GM18520 (cell line): ENCODE data around the gene NDUFC2.
"Not testable (repeated sequence)": the region's sequence is repeated elsewhere in the genome, so short reads cannot be mapped to it uniquely, and the experiment has no call there.

Experiments used
- ATAC-seq: cut with Tn5 transposase; IDR thresholded peaks from one replicate; pipeline ENCODE4 v1.9.1; 2021; ENCODE audit not compliant: unreplicated experiment

NDUFC2 gene

DNA sequence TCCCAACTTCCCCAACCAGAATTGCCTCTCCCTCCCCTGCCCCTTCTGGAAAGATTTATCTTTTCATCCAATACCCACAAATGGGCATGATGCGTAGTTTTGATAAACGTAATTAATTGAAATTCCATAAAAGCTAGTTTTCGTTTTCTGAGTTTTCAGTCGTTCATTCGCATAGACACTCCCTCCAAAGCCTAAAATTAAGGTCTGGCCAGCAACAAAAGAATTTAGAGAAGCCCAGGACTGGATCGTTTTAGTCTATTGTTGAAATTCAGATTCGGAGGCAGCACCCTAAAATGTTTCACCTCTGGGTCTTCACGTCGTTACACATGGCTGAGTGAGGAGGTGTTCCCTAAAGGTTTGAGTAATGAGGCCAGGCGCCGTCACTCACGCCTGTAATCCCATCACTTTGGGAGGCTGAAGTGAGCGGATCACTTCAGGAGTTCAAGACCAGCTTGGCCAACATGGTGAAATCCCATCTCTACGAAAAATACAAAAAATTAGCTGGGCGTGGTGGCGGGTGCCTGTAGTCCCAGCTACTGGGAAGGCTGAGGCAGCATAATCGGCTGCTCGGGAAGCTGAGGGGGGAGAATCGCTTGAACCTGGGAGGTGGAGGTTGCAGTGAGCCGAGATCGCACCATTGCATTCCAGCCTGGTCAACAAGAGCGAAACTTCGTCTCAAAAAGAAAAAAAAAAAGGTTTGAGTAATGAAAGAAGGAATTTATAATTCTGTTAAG is 589 bp upstream of the NDUFC2 start:
- ATAC-seq, result no peak

- ATAC-seq, result no peak
Observed at GRCh38 chr11:78078218-78079167, 1.2 kb downstream of the NDUFC2 start.

- ATAC-seq, result not testable (repeated sequence)
Observed at GRCh38 chr11:78077592-78077991, 2.1 kb downstream of the NDUFC2 start.

- no peak for ATAC-seq
Observed at GRCh38 chr11:78076733-78077403, 2.8 kb downstream of the NDUFC2 start.

GRCh38 chr11:78074756-78075155 is 4.9 kb downstream of the NDUFC2 start:
- no peak for ATAC-seq

DNA sequence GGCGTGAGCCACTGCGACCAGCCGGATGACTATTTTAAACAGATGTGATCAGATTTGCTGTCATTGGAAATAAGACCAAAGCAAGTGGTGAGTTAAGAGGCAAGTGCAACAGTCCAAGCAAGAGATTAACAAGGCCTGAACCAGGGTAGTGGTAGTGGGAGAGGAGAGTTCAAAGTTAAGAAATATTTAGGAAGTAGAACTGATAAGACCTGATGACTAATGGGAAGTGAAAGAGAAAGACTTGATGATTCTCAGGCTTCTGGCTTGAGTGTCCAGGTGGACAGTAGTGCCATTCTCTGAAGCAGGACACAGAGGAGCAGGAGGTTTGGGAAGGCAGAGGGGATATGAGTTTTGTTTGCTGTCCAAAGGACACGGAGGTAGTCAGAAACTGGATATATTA is 7.2 kb downstream of the NDUFC2 start:
- ATAC-seq, result no peak

DNA sequence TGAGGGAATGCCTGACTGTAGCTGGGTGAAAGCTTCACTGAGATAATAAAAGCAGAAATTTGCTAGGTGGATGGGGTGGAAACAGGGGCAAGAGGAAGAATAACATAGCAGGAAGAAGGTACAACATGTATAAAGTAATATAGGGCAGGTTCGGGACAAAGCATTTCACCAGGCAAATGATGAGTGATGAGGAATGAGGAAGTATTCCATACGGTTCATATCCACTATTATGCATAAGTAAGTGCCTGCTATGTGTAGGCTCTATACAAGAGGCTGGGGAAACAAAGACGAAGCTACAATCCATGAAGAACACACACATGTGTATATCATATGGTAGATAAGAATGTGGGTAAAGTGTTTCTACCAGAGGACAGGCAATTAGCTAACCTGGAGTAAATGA is 7.9 kb downstream of the NDUFC2 start:
- ATAC-seq, result no peak

DNA sequence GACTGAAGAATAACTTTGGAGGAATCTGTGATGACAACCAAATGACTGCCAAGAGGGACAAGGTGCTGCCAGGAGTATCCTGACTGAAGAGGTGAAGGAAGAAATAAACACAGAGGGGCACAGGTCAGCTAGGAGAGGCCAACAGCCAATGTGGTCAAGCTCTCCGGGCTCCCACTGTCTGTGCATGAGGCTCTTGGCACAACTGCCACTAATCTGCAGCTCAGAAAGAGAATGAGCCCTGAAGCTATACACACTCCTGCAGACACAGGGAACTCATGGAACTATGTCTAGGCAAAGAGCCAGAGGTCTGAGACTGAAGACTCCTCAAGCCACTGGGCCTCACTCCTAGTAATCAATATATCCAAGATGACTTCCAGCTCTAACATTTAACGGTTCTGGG is 9.0 kb downstream of the NDUFC2 start:
- ATAC-seq, result no peak

DNA sequence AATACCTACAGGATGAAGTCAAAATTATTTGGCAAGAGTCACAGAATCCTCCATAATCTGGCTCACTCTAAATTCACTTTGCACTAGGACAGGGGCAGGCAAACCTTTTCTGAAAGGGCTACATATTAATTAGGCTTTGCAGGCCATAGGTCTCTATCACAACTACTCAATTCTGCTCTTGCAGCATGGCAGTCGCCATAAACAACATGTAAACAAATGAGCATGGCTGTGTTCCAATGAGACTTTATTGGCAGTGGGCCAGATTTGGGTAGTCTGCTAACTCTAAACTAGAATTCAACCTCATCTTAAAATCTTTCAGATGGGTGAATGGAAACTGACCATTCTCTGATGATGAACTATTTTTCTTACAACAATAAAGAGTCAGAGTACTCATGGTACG is 10.2 kb downstream of the NDUFC2 start:
- ATAC-seq, result no peak

DNA sequence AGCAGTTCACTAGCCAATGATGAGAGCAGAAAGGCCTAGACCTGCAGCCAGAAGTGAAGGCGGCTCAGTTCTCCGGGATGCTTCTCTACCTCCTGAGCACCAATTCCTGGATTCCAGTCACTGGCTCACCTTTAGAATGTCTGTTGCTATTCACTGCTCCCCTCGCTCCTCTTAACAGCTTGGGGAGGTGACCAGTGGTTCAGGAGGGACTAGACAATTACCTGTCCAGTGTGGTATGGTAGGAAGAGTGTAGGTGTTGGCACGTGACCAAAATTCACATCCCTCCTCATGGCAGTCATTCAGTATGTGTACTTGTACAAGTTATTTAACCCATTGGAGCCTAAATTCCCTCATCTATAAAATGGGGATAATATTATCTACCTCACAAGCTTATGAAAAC is 12.0 kb downstream of the NDUFC2 start:
- ATAC-seq, result no peak

DNA sequence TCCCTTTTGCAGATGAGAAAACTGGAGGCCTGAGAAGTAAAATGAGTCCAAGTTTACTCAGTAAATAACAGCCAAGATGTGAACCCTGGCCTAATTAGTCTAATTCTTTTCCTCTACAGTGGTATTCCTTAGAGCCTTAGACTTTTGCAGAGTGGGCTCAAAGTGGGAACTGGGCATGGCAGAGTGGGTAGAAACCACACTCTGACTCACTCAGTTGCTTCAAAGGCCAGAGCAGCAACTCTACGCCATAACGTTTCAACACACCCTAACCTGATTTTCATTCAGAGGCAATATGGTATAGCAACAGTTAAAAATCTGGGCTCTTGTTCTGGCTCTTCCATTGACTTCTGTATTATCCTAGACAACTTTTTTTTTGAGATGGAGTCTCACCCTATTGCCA is 13.2 kb downstream of the NDUFC2 start:
- no peak for ATAC-seq

- ATAC-seq, result no peak
Observed at GRCh38 chr11:78065203-78065602, 14.5 kb downstream of the NDUFC2 start.

- no peak for ATAC-seq
Observed at GRCh38 chr11:78063440-78064181, 16.1 kb downstream of the NDUFC2 start, which contains the start of gene THRSP. Gene THRSP (plus strand): TSS chr11:78063861. CDS start chr11:78063882, 21 bp downstream.

DNA sequence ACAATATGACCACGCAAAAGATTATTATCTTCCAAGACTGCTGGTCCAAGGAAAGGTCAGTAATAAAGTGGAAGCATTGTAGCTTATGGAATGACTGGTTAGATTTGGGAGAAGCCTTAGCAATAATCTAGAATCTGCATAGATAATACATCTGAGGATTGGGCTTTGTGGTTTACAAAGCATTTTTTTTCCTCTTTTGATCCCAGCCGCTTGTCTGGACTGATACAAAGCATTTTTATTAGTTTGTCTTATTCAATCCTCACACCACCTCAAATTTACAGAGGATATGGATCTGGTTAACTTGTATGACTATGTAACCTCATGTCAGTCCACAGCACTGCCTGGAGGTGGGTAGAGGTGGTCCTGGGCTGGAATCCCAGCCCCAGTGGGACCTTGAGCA is 17.0 kb downstream of the NDUFC2 start:
- ATAC-seq, result no peak

GRCh38 chr11:78061921-78062311 is 17.7 kb downstream of the NDUFC2 start:
- no peak for ATAC-seq

GRCh38 chr11:78061088-78061920 is 18.4 kb downstream of the NDUFC2 start:
- ATAC-seq, result no peak

DNA sequence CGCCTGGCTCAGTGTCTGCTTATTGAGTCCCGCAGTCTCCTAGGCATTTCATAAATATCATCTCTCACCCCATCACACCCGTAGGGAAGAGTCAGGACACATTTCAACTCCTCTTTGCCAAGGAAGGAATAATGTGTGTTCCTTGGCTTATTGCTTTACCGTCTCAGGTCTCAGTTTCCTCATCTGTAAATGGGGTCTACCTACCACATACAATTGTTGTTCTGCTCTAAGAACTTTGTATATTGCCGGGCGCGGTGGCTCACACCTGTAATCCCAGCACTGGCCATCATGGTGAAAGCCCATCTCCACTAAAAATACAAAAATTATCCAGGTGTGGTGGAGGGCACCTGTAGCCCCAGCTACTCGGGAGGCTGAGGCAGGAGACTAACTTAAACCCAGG is 19.1 kb downstream of the NDUFC2 start:
- ATAC-seq, result no peak

- ATAC-seq, result not testable (repeated sequence)
Observed at GRCh38 chr11:78059749-78060328, 19.8 kb downstream of the NDUFC2 start.

GRCh38 chr11:78057462-78058055 is 22.1 kb downstream of the NDUFC2 start:
- ATAC-seq, result no peak
